CD14-positive monocyte (primary cell): ENCODE results near the gene TMEM52B. TPM values are rescaled to one million over a fixed set of nuclear protein-coding genes. Genes with fewer than 3 reads are reported as not detected.
"Not testable (repeated sequence)": the region's sequence is repeated elsewhere in the genome, so short reads cannot be mapped to it uniquely, and the experiment has no call there.

Experiments
- DNase-seq, 3 donors: peaks; one replicate each; pipeline ENCODE4 v3.0.0-alpha.2; 2011 to 2022
- H2AFZ ChIP-seq: 2 replicates; pipeline ENCODE4 v1.6.0; 2012; ENCODE audit warnings: mild to moderate bottlenecking, low read depth, low read length, inconsistent platforms; ENCODE audit not compliant: insufficient read depth, poor library complexity, severe bottlenecking
- H3K27ac ChIP-seq, 2 donors: 1 replicate in 1 of 2; 2 replicates in 1 of 2; pipeline ENCODE4 v1.5.1; 2012 to 2013; ENCODE audit warnings: low read length in 2 of 2, control low read depth in 1 of 2, inconsistent platforms in 1 of 2, low read depth in 1 of 2, mild to moderate bottlenecking in 1 of 2
- H3K27me3 ChIP-seq, 2 donors: one replicate each; pipeline versions ENCODE4 v1.6.0 to v1.6.1; 2011 to 2013; ENCODE audit warnings: low read length in 2 of 2; ENCODE audit not compliant: control insufficient read depth in 2 of 2, insufficient read depth in 2 of 2
- H3K36me3 ChIP-seq, 2 donors: replicated peaks in 1 of 2; 1 replicate in 1 of 2; 2 replicates in 1 of 2; pipeline versions ENCODE4 v1.5.1 to v1.6.1; 2012 to 2013; ENCODE audit warnings: low read length in 2 of 2, control low read depth in 1 of 2, inconsistent platforms in 1 of 2, mild to moderate bottlenecking in 1 of 2; ENCODE audit not compliant: insufficient read depth in 2 of 2, control insufficient read depth in 1 of 2
- H3K4me1 ChIP-seq, 2 donors: 1 replicate in 1 of 2; 2 replicates in 1 of 2; pipeline versions ENCODE4 v1.5.1 to v1.6.1; 2012 to 2013; ENCODE audit warnings: low read length in 2 of 2, control low read depth in 1 of 2, inconsistent platforms in 1 of 2, mild to moderate bottlenecking in 1 of 2, moderate library complexity in 1 of 2; ENCODE audit not compliant: insufficient read depth in 2 of 2, control insufficient read depth in 1 of 2
- H3K4me2 ChIP-seq: replicated peaks from 2 replicates; pipeline ENCODE3; 2012; ENCODE audit warnings: low read length, moderate library complexity, mild to moderate bottlenecking; ENCODE audit not compliant: poor library complexity, severe bottlenecking; ENCODE audit errors: extremely low read depth
- H3K4me3 ChIP-seq, 3 experiments: fragments of 200-600 bp in 1 of 3; sonication (generic) in 1 of 3; replicated peaks in 1 of 3; 1 replicate in 2 of 3; 2 replicates in 1 of 3; pipeline ENCODE4 v1.5.1; 2011 to 2013; ENCODE audit warnings: low read length in 3 of 3, mild to moderate bottlenecking in 3 of 3, control low read depth in 2 of 3, low read depth in 2 of 3, inconsistent platforms in 1 of 3, moderate library complexity in 1 of 3
- H3K79me2 ChIP-seq: 2 replicates; pipeline ENCODE4 v1.6.0; 2012; ENCODE audit warnings: mild to moderate bottlenecking, control low read depth, inconsistent platforms, low read length, moderate library complexity; ENCODE audit not compliant: insufficient read depth
- H3K9ac ChIP-seq: 2 replicates; pipeline ENCODE4 v1.6.0; 2017; ENCODE audit warnings: low read length, mild to moderate bottlenecking; ENCODE audit not compliant: insufficient read depth, poor library complexity, severe bottlenecking
- H3K9me3 ChIP-seq, 2 donors: replicated peaks in 1 of 2; 1 replicate in 1 of 2; 2 replicates in 1 of 2; pipeline versions ENCODE4 v1.5.1 to v1.6.1; 2012 to 2013; ENCODE audit warnings: low read length in 2 of 2, control low read depth in 1 of 2; ENCODE audit not compliant: control insufficient read depth in 1 of 2, insufficient read depth in 1 of 2
- H4K20me1 ChIP-seq: 2 replicates; pipeline ENCODE4 v1.6.0; 2012; ENCODE audit warnings: mild to moderate bottlenecking, low read length, control low read depth, moderate library complexity; ENCODE audit not compliant: insufficient read depth
- H3K27ac Mint-ChIP-seq, 7 donors: one replicate each; pipeline ENCODE4 v1.8.0; 2020; ENCODE audit warnings: mild to moderate bottlenecking in 7 of 7, mixed read lengths in 7 of 7, moderate library complexity in 6 of 7, inconsistent platforms in 2 of 7
- H3K27me3 Mint-ChIP-seq, 3 donors: one replicate each; pipeline ENCODE4 v1.8.0; 2021 to 2022; ENCODE audit warnings: low read depth in 3 of 3, mild to moderate bottlenecking in 3 of 3, mixed read lengths in 3 of 3, moderate library complexity in 3 of 3, inconsistent platforms in 1 of 3
- H3K36me3 Mint-ChIP-seq, 2 donors: one replicate each; pipeline ENCODE4 v1.8.0; 2020; ENCODE audit warnings: mixed read lengths in 2 of 2, inconsistent platforms in 1 of 2, mild to moderate bottlenecking in 1 of 2
- H3K4me1 Mint-ChIP-seq: one replicate; pipeline ENCODE4 v1.8.0; 2020; ENCODE audit warnings: mild to moderate bottlenecking, mixed read lengths
- H3K4me3 Mint-ChIP-seq, 2 donors: one replicate each; pipeline ENCODE4 v1.8.0; 2020; ENCODE audit warnings: mild to moderate bottlenecking in 2 of 2, mixed read lengths in 2 of 2, moderate library complexity in 1 of 2
- H3K9me3 Mint-ChIP-seq, 7 donors: one replicate each; pipeline ENCODE4 v1.8.0; 2020 to 2022; ENCODE audit warnings: mixed read lengths in 7 of 7, mild to moderate bottlenecking in 6 of 7, moderate library complexity in 6 of 7, inconsistent platforms in 2 of 7
- WGBS: methylation state at CpG from one replicate; pipeline ENCODE4 v1.1.5; 2013; ENCODE audit warnings: missing lambda C conversion rate; ENCODE audit not compliant: insufficient coverage; 5-methylcytosine and 5-hydroxymethylcytosine counted together
- intact Hi-C, 2 donors: fragments of 100-400 bp; cut with micrococcal nuclease; formaldehyde crosslinking; loops; one replicate each; pipeline versions ENCODE4 v1.15.0 to v1.15.1; 2023
- polyA plus RNA-seq, 3 donors: library from polyadenylated mRNA; depleted of rRNA in 1 of 3; unstranded in 2 of 3; stranded (reverse) in 1 of 3; fragments of 300-500 nt in 2 of 3; fragments of >200 nt in 1 of 3; fragmentation: Illumina TruSeq in 2 of 3; gene quantifications; 1 replicate in 2 of 3; 2 replicates in 1 of 3; pipeline ENCODE4 v1.2.3, GENCODE V29; 2012 to 2021
- TF ChIP-seq, protein P1 (sequence below): fragments of 200-600 bp; IDR thresholded peaks from one replicate; pipeline ENCODE4 v1.8.0; 2022; ENCODE audit warnings: antibody characterized with exemption, mild to moderate bottlenecking

Gene TMEM52B
- polyA plus RNA-seq, 3 donors: 0.54 to 2.4 (median 0.58) TPM

DNA sequence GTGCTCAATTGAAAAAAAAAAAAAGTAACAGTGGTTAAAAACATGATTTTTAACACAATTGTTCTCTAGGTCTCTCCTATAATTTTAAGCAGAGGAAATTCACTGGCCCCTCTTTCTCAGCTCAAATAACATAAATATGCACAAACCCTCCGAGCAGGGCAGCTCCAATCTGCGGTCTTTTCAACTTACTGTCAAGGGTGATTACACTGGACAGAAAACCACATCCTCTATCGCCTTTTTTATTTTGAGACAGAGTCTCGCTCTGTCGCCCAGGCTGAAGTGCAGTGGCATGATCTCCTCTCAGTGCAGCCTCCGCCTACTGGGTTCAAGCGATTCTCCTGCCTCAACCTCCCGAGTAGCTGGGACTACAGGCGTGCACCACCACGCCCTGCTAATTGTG is 17.4 kb downstream of the TMEM52B start:
- WGBS: 23% methylated on average over 7 of the region's 10 CpGs

DNA sequence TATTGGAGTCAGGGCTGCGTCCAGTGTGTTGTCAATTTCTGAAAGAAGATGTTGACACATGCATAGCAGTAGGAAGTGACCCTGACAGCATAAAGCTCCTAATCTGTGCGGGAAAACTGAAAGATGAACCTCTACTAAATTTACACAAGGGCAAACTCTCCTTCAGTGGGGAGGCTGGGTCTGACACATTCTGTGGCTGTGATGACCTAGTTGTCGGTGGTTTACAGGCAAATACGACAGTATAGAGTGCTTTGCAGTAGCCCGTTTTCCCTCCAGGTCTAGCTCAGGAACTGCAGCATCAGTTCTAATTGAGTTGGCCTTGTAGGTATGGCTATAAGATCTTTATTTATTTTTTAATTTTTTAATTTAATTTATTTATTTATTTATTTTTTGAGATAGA is 19.0 kb downstream of the TMEM52B start:
- H3K36me3 Mint-ChIP-seq: no peaks in the 10 kb centered on the region

More for the DNA sequence above, 17.4 kb downstream of the TMEM52B start:
- peaks cover 0 to 6% of the 10 kb centered on the region in 2 donors for H3K27me3 ChIP-seq
- no peaks in the 10 kb centered on the region for H3K36me3 ChIP-seq
- H3K9ac ChIP-seq: no peak overlapping the region
- Mint-ChIP-seq H3K27me3 (peaks cover 4 to 7% (median 5%) of the 10 kb centered on the region in 3 donors), H3K27ac (peak overlapping the region in 2 of 7 donors; percentile 25 to 32), H3K36me3 (no peaks in the 10 kb centered on the region), H3K4me3 (peak overlapping the region in 1 of 2 donors; percentile 71), H3K9me3 (no peaks in the 10 kb centered on the region), H3K4me1 (peaks cover 20% of the 10 kb centered on the region)
- DNase-seq: no peak
- H3K79me2 ChIP-seq: no peaks in the 10 kb centered on the region
- peaks cover 14 to 16% of the 10 kb centered on the region in 2 donors for H3K4me1 ChIP-seq
- H3K4me2 ChIP-seq: no peak overlapping the region
- H3K9me3 ChIP-seq: no peaks in the 10 kb centered on the region
- intact Hi-C loops: no loop called here
- no peak overlapping the region for H3K27ac ChIP-seq
- H4K20me1 ChIP-seq: no peaks in the 10 kb centered on the region
- H2AFZ ChIP-seq: peak overlapping the region; percentile 17
- H3K4me3 ChIP-seq: no peak overlapping the region
- TF ChIP-seq, protein P1, sequence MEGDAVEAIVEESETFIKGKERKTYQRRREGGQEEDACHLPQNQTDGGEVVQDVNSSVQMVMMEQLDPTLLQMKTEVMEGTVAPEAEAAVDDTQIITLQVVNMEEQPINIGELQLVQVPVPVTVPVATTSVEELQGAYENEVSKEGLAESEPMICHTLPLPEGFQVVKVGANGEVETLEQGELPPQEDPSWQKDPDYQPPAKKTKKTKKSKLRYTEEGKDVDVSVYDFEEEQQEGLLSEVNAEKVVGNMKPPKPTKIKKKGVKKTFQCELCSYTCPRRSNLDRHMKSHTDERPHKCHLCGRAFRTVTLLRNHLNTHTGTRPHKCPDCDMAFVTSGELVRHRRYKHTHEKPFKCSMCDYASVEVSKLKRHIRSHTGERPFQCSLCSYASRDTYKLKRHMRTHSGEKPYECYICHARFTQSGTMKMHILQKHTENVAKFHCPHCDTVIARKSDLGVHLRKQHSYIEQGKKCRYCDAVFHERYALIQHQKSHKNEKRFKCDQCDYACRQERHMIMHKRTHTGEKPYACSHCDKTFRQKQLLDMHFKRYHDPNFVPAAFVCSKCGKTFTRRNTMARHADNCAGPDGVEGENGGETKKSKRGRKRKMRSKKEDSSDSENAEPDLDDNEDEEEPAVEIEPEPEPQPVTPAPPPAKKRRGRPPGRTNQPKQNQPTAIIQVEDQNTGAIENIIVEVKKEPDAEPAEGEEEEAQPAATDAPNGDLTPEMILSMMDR: no peak

DNA sequence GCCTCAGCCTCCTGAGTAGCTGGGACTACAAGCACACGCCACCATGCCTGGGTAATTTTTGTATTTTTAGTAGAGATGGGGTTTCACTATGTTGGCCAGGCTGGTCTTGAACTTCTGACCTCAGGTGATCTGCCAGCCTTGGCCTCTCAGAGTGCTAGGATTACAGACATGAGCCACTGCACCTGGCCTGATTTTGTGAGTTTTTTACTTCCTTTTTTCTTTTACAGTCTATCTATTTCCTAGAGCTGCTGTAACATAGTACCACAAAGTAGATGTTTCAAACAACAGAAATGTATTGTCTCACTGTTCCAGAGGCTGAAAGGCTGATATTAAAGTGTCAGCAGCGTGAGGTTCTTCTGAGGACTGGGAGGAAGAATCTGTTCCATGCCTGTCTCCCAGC is 25.7 kb downstream of the TMEM52B start:
- not testable (repeated sequence) for H3K4me3 ChIP-seq, H3K36me3 ChIP-seq, H4K20me1 ChIP-seq, H3K9me3 Mint-ChIP-seq, H3K4me1 ChIP-seq, H3K4me2 ChIP-seq, H3K27me3 Mint-ChIP-seq, H3K27ac ChIP-seq, DNase-seq, H3K9me3 ChIP-seq, H3K27me3 ChIP-seq, H3K27ac Mint-ChIP-seq, H3K9ac ChIP-seq, H3K36me3 Mint-ChIP-seq, H3K79me2 ChIP-seq, H2AFZ ChIP-seq, H3K4me3 Mint-ChIP-seq
- intact Hi-C loops: loop anchor here in 1 of 2 donors (10.0 kb wide), 1 partner anchor 460 kb away; no protein-coding TSS in a partner anchor
- H3K4me1 Mint-ChIP-seq: peaks cover 13% of the 10 kb centered on the region
- 100% methylated on average over 1 of the region's 2 CpGs for WGBS

More for the DNA sequence above, 19.0 kb downstream of the TMEM52B start:
- TF ChIP-seq, protein P1: no peak
- Mint-ChIP-seq H3K4me1 (peaks cover 23% of the 10 kb centered on the region), H3K27me3 (peaks cover 4 to 7% (median 5%) of the 10 kb centered on the region in 3 donors), H3K4me3 (no peak overlapping the region), H3K27ac (no peak overlapping the region), H3K9me3 (peaks cover 0 to 2% (median 0%) of the 10 kb centered on the region in 7 donors)
- Histone ChIP-seq H3K9me3 (no peaks in the 10 kb centered on the region), H3K36me3 (no peaks in the 10 kb centered on the region), H3K9ac (no peak overlapping the region), H3K79me2 (no peaks in the 10 kb centered on the region), H3K27me3 (peaks cover 0 to 6% of the 10 kb centered on the region in 2 donors), H2AFZ (no peak overlapping the region), H3K4me2 (no peak overlapping the region), H3K4me3 (no peak overlapping the region), H4K20me1 (no peaks in the 10 kb centered on the region), H3K4me1 (peaks cover 15 to 16% of the 10 kb centered on the region in 2 donors), H3K27ac (no peak overlapping the region)
- intact Hi-C loops: no loop called here
- WGBS: 100% methylated on average over 1 of the region's 5 CpGs
- DNase-seq: no peak
